Breast epithelium (tissue), 4 donors: ENCODE results near the gene IGSF3. TPM values are rescaled to one million over a fixed set of nuclear protein-coding genes. Genes with fewer than 3 reads are reported as not detected.

Experiments
- DNase-seq, 2 donors: peaks; one replicate each; pipeline ENCODE4 v3.0.0-alpha.2; 2019; ENCODE audit warnings: low spot score in 2 of 2
- H3K27ac ChIP-seq, 2 donors: fragments of 200-600 bp; sonication (generic) in 1 of 2; one replicate each; pipeline ENCODE4 v1.5.1; 2016 to 2019; ENCODE audit warnings: mild to moderate bottlenecking in 1 of 2
- H3K27me3 ChIP-seq, 2 donors: fragments of 200-600 bp; sonication (generic) in 1 of 2; one replicate each; pipeline versions ENCODE4 v1.5.1 to v1.6.0; 2017 to 2019; ENCODE audit warnings: control low read depth in 1 of 2, mild to moderate bottlenecking in 1 of 2
- H3K36me3 ChIP-seq: fragments of 200-600 bp; one replicate; pipeline ENCODE4 v1.5.1; 2019
- H3K4me1 ChIP-seq, 2 donors: fragments of 200-600 bp; sonication (generic); one replicate each; pipeline ENCODE4 v1.5.1; 2016 to 2019; ENCODE audit warnings: control low read depth in 1 of 2
- H3K4me3 ChIP-seq, 3 donors: fragments of 200-600 bp; sonication (generic); 1 replicate in 2 of 3; 2 replicates in 1 of 3; pipeline ENCODE4 v1.5.1; 2016 to 2019; ENCODE audit warnings: mild to moderate bottlenecking in 3 of 3, moderate library complexity in 2 of 3
- H3K9me3 ChIP-seq, 2 donors: fragments of 200-600 bp; sonication (generic) in 1 of 2; one replicate each; pipeline ENCODE4 v1.5.1; 2016 to 2019; ENCODE audit warnings: control low read depth in 1 of 2
- CTCF ChIP-seq, 3 donors: fragments of 450-650 bp; IDR thresholded peaks; one replicate each; pipeline ENCODE4 v1.5.1; 2016 to 2017; ENCODE audit warnings: antibody characterized with exemption in 3 of 3, mild to moderate bottlenecking in 3 of 3, moderate library complexity in 3 of 3
- POLR2A ChIP-seq: fragments of 450-650 bp; IDR thresholded peaks from one replicate; pipeline ENCODE4 v1.6.1; 2016; ENCODE audit warnings: antibody characterized with exemption, mild to moderate bottlenecking, moderate library complexity
- POLR2AphosphoS5 ChIP-seq, 3 donors: sonication (generic); formaldehyde crosslinking; IDR thresholded peaks; one replicate each; pipeline ENCODE4 v1.6.1; 2017; ENCODE audit warnings: antibody characterized with exemption in 3 of 3
- intact Hi-C: fragments of 100-400 bp; cut with DNase I; formaldehyde crosslinking; loops from one replicate; pipeline ENCODE4 v1.15.1; 2023; ENCODE audit warnings: low total_unique reads
- total RNA-seq, 3 donors: library from RNA; depleted of rRNA; stranded (reverse); fragments of >200 nt; gene quantifications; one replicate each; pipeline ENCODE4 v1.1.0, GENCODE V29; 2016

IGSF3 gene
- total RNA-seq, 3 donors from 2014 or later = 1.1 to 21.6 (median 19.6) TPM

DNA sequence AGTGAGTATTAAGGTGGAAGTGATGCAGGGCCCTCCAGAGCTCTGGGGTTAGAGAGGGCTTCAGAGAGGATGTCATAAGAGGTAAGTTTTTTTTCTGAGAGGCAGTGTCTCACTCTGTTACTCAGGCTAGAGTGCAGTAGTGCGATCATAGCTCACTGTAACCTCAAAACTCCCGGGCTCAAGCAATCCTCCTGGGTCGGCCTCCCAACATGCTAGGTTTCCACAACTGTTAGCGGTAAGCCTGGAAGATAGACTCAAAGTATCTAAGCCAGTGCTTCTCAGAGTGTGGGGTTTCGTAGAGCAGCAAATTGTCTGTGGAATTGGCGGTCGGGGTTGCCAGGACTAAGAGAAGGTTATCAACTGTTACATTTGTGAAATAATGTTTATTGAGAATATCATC lies 18.6 kb upstream of the IGSF3 start:
- no peaks in the 10 kb centered on the region for H3K27me3 ChIP-seq
- intact Hi-C loops = no loop called here
- no peak for TF ChIP-seq CTCF (IDR thresholded peaks at IDR 0.05)
- TF ChIP-seq POLR2AphosphoS5 (IDR thresholded peaks at IDR 0.05) = no peak
- no peak for TF ChIP-seq POLR2A

GRCh38 chr1:116684575-116684974 lies 17.0 kb upstream of the IGSF3 start:
- no peaks in the 10 kb centered on the region for H3K4me1 ChIP-seq
- no peaks in the 10 kb centered on the region for H3K27me3 ChIP-seq
- no peak overlapping the region for H3K4me3 ChIP-seq
- TF ChIP-seq POLR2A (no peak), POLR2AphosphoS5 (IDR thresholded peaks at IDR 0.05) (no peak), CTCF (IDR thresholded peaks at IDR 0.05) (no peak)
- DNase-seq = no peak
- H3K9me3 ChIP-seq = no peaks in the 10 kb centered on the region
- intact Hi-C loops = no loop called here
- no peaks in the 10 kb centered on the region for H3K36me3 ChIP-seq
- H3K27ac ChIP-seq = no peak overlapping the region

More for the DNA sequence above, 18.6 kb upstream of the IGSF3 start:
- no peak for DNase-seq
- Histone ChIP-seq H3K9me3 (no peaks in the 10 kb centered on the region), H3K4me3 (no peak overlapping the region), H3K36me3 (no peaks in the 10 kb centered on the region), H3K27ac (no peak overlapping the region), H3K4me1 (no peaks in the 10 kb centered on the region)

DNA sequence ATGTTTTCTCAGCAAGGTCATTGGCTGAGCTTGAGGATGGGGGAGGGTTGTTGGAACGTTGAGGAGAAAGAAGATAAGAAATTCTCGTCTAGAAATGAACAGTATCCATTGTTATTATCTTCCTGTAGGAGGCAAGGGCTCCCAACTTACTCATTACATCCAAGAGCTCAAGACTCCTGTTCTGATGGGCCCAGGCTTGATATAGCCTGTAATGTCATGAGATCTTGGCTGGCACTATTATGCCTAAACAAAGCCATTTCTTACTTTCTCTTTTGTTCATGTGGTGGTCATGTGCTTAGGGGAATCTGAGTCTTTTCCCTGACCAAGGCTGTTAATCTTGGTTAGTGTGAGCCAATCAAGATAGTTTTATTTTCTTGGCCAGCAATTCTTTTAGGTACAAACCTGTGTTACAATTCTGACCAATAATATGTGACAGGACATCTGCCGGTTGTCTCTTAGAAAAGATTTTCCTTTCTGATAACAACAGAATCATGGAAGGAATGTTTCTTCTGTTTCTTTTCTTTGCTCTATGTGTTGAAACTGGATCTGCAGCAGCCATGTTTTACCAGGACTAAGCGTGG lies 15.2 kb upstream of the IGSF3 start:
- no peak for DNase-seq
- Histone ChIP-seq H3K36me3 (no peaks in the 10 kb centered on the region), H3K4me3 (no peak overlapping the region), H3K27ac (no peak overlapping the region), H3K27me3 (no peaks in the 10 kb centered on the region), H3K4me1 (no peaks in the 10 kb centered on the region), H3K9me3 (no peaks in the 10 kb centered on the region)
- intact Hi-C loops = no loop called here
- TF ChIP-seq POLR2AphosphoS5 (IDR thresholded peaks at IDR 0.05) = no peak

GRCh38 chr1:116681343-116681899 lies 13.9 kb upstream of the IGSF3 start:
- Histone ChIP-seq H3K27ac (no peak overlapping the region), H3K9me3 (no peaks in the 10 kb centered on the region), H3K4me3 (no peak overlapping the region), H3K4me1 (no peaks in the 10 kb centered on the region), H3K27me3 (no peaks in the 10 kb centered on the region), H3K36me3 (no peaks in the 10 kb centered on the region)
- TF ChIP-seq CTCF (IDR thresholded peaks at IDR 0.05) (no peak), POLR2A (no peak), POLR2AphosphoS5 (IDR thresholded peaks at IDR 0.05) (no peak)
- intact Hi-C loops = no loop called here
- DNase-seq = no peak

- no peaks in the 10 kb centered on the region for H3K9me3 ChIP-seq
- no peaks in the 10 kb centered on the region for H3K36me3 ChIP-seq
- intact Hi-C loops = no loop called here
- H3K4me3 ChIP-seq = no peak overlapping the region
- no peak overlapping the region for H3K27ac ChIP-seq
- DNase-seq = no peak
- no peak for TF ChIP-seq POLR2AphosphoS5 (IDR thresholded peaks at IDR 0.05)
- no peak for TF ChIP-seq POLR2A
- no peak for TF ChIP-seq CTCF (IDR thresholded peaks at IDR 0.05)
- no peaks in the 10 kb centered on the region for H3K27me3 ChIP-seq
- no peaks in the 10 kb centered on the region for H3K4me1 ChIP-seq
Measured at GRCh38 chr1:116680752-116681151, 13.2 kb upstream of the IGSF3 start.
